GM12874 (cell line): Measurements from ENCODE around the gene ANTXR1.

ENCODE experiments used
- TF ChIP-seq, protein P1 (sequence below): IDR thresholded peaks from 2 replicates; pipeline ENCODE4 v1.5.1; 2011; ENCODE audit warnings: low read depth, mild to moderate bottlenecking, control low read depth, low read length, moderate library complexity; ENCODE audit not compliant: insufficient read depth

The ANTXR1 gene

DNA sequence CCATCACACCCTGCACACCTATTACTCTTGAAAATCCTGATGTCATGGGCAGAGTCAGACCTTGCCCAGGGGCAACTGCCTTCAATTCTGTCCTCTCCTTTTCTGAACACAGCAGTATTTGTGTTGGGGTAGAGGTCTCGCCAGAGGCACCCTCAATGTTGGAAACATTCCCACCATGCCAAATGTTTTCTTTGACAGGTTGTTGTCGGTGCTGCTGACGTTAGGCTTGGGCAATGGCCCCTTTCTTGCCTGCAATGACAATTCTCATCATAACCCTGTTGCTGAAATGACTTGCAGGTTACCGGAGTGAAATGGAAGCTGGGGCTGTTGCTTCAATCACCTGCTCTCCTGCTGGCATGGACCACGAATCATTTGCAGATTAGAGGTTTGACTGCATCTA lies 20.6 kb upstream of the ANTXR1 start:
- TF ChIP-seq, protein P1, sequence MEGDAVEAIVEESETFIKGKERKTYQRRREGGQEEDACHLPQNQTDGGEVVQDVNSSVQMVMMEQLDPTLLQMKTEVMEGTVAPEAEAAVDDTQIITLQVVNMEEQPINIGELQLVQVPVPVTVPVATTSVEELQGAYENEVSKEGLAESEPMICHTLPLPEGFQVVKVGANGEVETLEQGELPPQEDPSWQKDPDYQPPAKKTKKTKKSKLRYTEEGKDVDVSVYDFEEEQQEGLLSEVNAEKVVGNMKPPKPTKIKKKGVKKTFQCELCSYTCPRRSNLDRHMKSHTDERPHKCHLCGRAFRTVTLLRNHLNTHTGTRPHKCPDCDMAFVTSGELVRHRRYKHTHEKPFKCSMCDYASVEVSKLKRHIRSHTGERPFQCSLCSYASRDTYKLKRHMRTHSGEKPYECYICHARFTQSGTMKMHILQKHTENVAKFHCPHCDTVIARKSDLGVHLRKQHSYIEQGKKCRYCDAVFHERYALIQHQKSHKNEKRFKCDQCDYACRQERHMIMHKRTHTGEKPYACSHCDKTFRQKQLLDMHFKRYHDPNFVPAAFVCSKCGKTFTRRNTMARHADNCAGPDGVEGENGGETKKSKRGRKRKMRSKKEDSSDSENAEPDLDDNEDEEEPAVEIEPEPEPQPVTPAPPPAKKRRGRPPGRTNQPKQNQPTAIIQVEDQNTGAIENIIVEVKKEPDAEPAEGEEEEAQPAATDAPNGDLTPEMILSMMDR = no peak

- TF ChIP-seq, protein P1 = no peak
Observed at GRCh38 chr2:68992933-68993332, 20.0 kb upstream of the ANTXR1 start.

DNA sequence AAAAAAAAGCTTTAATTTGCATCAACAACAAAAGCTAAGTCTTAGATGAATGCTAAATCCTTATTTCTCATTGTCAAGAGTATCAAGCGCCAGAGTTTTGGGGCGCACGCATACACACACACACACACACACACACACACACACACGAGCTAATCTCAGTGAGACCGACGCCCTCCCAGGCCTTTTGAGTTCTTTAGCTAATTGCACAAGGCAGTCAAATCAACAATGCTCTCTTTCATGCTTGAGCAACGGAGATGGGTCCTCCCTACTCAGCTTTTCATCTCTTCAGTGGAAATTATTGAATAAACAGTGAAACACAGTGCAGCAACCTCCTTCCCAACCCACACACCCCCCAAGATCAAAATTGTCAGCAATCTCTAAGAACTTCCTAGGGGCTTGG lies 19.3 kb upstream of the ANTXR1 start:
- TF ChIP-seq, protein P1 = no peak

DNA sequence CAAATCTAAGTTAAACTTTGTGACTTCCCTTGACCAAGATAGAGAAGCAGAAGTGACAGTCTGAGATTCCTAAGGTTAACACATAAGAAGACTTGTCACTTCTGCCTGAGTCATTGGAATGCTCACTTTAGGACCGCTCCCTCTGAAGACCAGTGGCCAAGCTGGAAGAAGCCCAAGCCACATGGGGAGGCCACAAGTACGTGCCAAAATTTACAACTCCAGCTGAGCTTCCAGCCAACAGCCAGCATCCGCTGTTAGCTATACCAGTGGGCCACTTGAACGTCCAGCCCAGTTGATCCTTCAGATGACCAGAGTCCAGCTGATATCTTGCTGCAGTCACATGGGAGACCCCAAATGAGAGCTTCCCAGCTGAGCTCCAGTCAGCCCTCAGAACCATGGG lies 18.1 kb upstream of the ANTXR1 start:
- TF ChIP-seq, protein P1 = no peak

DNA sequence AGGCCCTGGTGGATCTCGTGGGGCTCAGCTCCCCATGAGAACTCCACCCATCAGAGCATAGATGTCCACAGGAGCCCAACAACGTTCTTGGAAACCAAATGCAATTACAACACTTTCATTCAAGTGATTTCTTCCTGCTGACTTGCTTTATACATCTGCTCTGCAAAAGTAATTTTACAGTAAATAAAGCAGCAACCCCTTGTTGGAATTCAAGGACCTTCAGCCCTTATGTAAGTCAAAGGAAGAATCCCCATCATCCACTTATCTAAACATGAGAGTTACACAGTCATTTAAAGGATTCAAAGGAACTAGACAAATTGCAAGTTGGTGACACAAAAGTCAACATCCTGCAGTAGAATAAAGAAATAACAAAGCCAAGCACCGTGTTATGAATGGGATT lies 17.1 kb upstream of the ANTXR1 start:
- TF ChIP-seq, protein P1 = no peak

GRCh38 chr2:68997401-68997800 lies 15.6 kb upstream of the ANTXR1 start:
- TF ChIP-seq, protein P1 = no peak

DNA sequence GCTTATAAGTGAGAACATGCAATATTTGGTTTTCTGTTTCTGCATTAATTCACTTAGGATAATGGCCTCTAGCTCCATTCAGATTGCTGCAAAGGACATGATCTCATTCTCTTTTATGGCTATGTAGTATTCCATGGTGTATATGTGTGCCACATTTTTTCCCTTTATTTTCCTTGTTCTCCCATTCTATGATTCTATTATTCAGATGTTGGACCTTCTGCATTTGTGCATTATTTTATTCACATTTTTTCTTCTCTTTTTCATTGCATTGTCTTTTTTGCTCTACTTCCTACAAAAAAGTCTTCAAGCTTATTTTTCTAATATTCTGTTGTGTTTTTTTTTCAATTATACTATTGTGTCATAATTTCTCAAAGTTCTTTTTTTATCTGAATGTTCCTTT lies 11.1 kb upstream of the ANTXR1 start:
- TF ChIP-seq, protein P1 = no peak

- TF ChIP-seq, protein P1 = no peak
Observed at GRCh38 chr2:69003731-69004130, 9.2 kb upstream of the ANTXR1 start.
